ENCODE results near the gene PLCD1. TPM values are rescaled to one million over a fixed set of nuclear protein-coding genes. Genes with fewer than 3 reads are reported as not detected.

The PLCD1 gene
- total RNA-seq, 6 experiments from 2014 or later: 11.1 to 22.4 (median 17.6) TPM

- peaks cover 5% of the 10 kb centered on the region; the same call in 1 of the 2 replicates for H3K4me1 Mint-ChIP-seq (ENCODE audit: low read depth)
- H3K36me3 Mint-ChIP-seq (ENCODE audit: low read depth): peaks cover 10% of the 10 kb centered on the region
- no peak overlapping the region for H3K4me3 Mint-ChIP-seq
- no peak overlapping the region for H3K27ac Mint-ChIP-seq
- DNase-seq: no peak
- peaks cover 35% of the 10 kb centered on the region for H3K27me3 Mint-ChIP-seq (ENCODE audit: insufficient read depth)
- no peaks in the 10 kb centered on the region; the same call in 1 of the 2 replicates for H3K9me3 Mint-ChIP-seq
- TF ChIP-seq, protein P1, sequence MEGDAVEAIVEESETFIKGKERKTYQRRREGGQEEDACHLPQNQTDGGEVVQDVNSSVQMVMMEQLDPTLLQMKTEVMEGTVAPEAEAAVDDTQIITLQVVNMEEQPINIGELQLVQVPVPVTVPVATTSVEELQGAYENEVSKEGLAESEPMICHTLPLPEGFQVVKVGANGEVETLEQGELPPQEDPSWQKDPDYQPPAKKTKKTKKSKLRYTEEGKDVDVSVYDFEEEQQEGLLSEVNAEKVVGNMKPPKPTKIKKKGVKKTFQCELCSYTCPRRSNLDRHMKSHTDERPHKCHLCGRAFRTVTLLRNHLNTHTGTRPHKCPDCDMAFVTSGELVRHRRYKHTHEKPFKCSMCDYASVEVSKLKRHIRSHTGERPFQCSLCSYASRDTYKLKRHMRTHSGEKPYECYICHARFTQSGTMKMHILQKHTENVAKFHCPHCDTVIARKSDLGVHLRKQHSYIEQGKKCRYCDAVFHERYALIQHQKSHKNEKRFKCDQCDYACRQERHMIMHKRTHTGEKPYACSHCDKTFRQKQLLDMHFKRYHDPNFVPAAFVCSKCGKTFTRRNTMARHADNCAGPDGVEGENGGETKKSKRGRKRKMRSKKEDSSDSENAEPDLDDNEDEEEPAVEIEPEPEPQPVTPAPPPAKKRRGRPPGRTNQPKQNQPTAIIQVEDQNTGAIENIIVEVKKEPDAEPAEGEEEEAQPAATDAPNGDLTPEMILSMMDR (IDR thresholded peaks at IDR 0.05): no peak
Measured at GRCh38 chr3:38049358-38050126, 20.1 kb upstream of the PLCD1 start.

DNA sequence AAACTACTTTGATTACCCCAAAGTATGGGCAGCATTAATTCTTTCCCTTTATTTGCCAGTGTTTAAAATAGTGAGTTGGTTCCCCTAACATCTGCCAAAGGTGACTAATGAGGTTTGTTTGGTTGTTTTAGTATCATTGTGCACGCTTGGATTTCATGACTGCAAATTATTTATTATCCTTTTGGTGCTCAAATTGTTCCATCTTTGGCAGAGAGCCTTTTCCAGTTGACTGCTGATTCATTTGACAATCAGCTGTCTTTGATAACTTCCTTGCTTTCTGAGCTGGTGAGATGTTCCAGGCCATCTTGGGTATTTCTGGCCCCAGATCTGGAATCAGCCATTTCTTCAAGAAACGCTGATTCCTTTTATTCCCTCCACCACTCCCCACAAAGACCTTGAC, 18.5 kb upstream of the PLCD1 start:
- TF ChIP-seq, protein P1 (IDR thresholded peaks at IDR 0.05): no peak

DNA sequence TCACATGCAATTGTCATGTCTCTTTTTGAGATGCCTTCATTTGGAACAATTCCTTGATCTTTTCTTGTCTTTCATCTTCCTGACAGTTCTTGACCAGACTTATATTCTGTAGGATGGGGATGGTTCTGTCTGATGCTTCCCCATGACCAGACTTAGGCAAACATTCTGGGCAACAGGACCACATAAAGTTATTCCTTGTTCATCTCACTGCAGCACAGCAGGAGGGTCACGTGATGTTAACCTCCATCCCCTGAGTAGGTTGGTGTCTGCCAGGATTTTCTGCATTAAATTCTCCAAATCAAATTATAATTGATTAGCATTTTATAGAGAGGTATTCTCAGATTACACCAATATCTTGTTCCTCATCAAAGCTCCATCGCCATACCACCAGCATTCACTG, 17.4 kb upstream of the PLCD1 start:
- Mint-ChIP-seq H3K27me3 (ENCODE audit: insufficient read depth) (peaks cover 29% of the 10 kb centered on the region), H3K4me3 (no peak overlapping the region), H3K36me3 (ENCODE audit: low read depth) (peaks cover under 1% of the 10 kb centered on the region; the same call in 1 of the 2 replicates), H3K27ac (no peak overlapping the region), H3K4me1 (ENCODE audit: low read depth) (no peaks in the 10 kb centered on the region; the same call in 1 of the 2 replicates), H3K9me3 (no peaks in the 10 kb centered on the region)
- DNase-seq: no peak
- TF ChIP-seq, protein P1 (IDR thresholded peaks at IDR 0.05): no peak

More for the DNA sequence above, 18.5 kb upstream of the PLCD1 start:
- DNase-seq: no peak
- no peak overlapping the region for H3K4me3 Mint-ChIP-seq
- no peak overlapping the region for H3K27ac Mint-ChIP-seq
- H3K36me3 Mint-ChIP-seq (ENCODE audit: low read depth): peaks cover 4% of the 10 kb centered on the region; the same call in 1 of the 2 replicates
- H3K9me3 Mint-ChIP-seq: no peaks in the 10 kb centered on the region; the same call in 1 of the 2 replicates
- peaks cover 31% of the 10 kb centered on the region for H3K27me3 Mint-ChIP-seq (ENCODE audit: insufficient read depth)
- no peaks in the 10 kb centered on the region; the same call in 1 of the 2 replicates for H3K4me1 Mint-ChIP-seq (ENCODE audit: low read depth)

GRCh38 chr3:38046027-38046426, 16.6 kb upstream of the PLCD1 start:
- Mint-ChIP-seq H3K9me3 (no peaks in the 10 kb centered on the region), H3K27me3 (ENCODE audit: insufficient read depth) (peaks cover 27% of the 10 kb centered on the region), H3K4me1 (ENCODE audit: low read depth) (no peaks in the 10 kb centered on the region; the same call in 1 of the 2 replicates), H3K4me3 (no peak overlapping the region), H3K36me3 (ENCODE audit: low read depth) (no peaks in the 10 kb centered on the region), H3K27ac (no peak overlapping the region)
- TF ChIP-seq, protein P1 (IDR thresholded peaks at IDR 0.05): no peak
- DNase-seq: no peak

DNA sequence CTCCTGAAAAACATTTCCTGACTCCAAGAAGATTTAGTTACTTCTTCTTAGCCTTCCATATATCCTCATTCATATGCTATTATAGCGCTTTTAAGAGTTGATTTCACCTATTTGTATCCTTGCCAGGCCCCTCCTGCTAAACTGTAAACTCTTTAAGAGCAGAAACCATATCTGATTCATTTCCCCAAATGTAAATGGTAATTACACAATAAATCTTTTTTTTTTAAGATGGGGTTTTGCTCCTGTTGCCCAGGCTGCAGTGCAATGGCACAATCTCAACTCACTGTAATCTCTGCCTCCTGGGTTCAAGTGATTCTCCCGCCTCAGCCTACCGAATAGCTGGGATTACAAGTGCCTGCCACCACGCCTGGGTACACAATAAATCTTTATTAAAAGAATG, 14.0 kb upstream of the PLCD1 start:
- Mint-ChIP-seq H3K36me3 (ENCODE audit: low read depth) (no peaks in the 10 kb centered on the region), H3K4me3 (no peak overlapping the region), H3K9me3 (no peaks in the 10 kb centered on the region), H3K27me3 (ENCODE audit: insufficient read depth) (peaks cover 19% of the 10 kb centered on the region), H3K27ac (no peak overlapping the region), H3K4me1 (ENCODE audit: low read depth) (peaks cover 19% of the 10 kb centered on the region)
- TF ChIP-seq, protein P1 (IDR thresholded peaks at IDR 0.05): no peak
- DNase-seq: no peak

Measured in HFFc6 (cell line).